Neuronal stem cell (in vitro differentiated cells): ENCODE measurements around the gene SLC26A6.

Source experiments
- DNase-seq: peaks from one replicate; pipeline ENCODE4 v3.0.0-alpha.2; 2013; ENCODE audit warnings: low spot score
- H2AFZ ChIP-seq: one replicate; pipeline ENCODE4 v1.6.1; 2013; ENCODE audit warnings: mild to moderate bottlenecking, low read length, inconsistent platforms
- H2AK5ac ChIP-seq: 2 replicates; pipeline ENCODE4 v1.6.1; 2013; ENCODE audit warnings: low read depth, mild to moderate bottlenecking, inconsistent platforms, low read length, moderate library complexity, mixed read lengths
- H2BK120ac ChIP-seq: 2 replicates; pipeline ENCODE4 v1.6.1; 2013; ENCODE audit warnings: low read depth, mild to moderate bottlenecking, inconsistent platforms, low read length, moderate library complexity, mixed read lengths
- H2BK12ac ChIP-seq: one replicate; pipeline ENCODE4 v1.6.1; 2013; ENCODE audit warnings: low read length, inconsistent platforms
- H2BK15ac ChIP-seq: 2 replicates; pipeline ENCODE4 v1.6.1; 2013; ENCODE audit warnings: mild to moderate bottlenecking, low read length, inconsistent platforms, mixed read lengths
- H2BK5ac ChIP-seq: one replicate; pipeline ENCODE4 v1.6.1; 2013; ENCODE audit warnings: inconsistent platforms, mild to moderate bottlenecking, low read length, moderate library complexity
- H3K14ac ChIP-seq: one replicate; pipeline ENCODE4 v1.6.1; 2013; ENCODE audit warnings: low read length, inconsistent platforms
- H3K18ac ChIP-seq: 2 replicates; pipeline ENCODE4 v1.6.1; 2013; ENCODE audit warnings: low read length, inconsistent platforms
- H3K23ac ChIP-seq: 2 replicates; pipeline ENCODE4 v1.6.1; 2013; ENCODE audit warnings: low read depth, mild to moderate bottlenecking, mixed read lengths, low read length, inconsistent platforms; ENCODE audit not compliant: poor library complexity
- H3K27ac ChIP-seq: replicated peaks from 3 replicates; pipeline ENCODE4 v1.5.1; 2013; ENCODE audit warnings: low read length, inconsistent platforms
- H3K27me3 ChIP-seq, 3 experiments: 2 replicates each; pipeline ENCODE4 v1.6.1; 2013; ENCODE audit warnings: low read length in 3 of 3, mild to moderate bottlenecking in 2 of 3, inconsistent platforms in 1 of 3, low read depth in 1 of 3, mixed read lengths in 1 of 3, moderate library complexity in 1 of 3; ENCODE audit not compliant: control insufficient read depth in 3 of 3, insufficient read depth in 3 of 3
- H3K36me3 ChIP-seq, 2 donors: replicated peaks in 1 of 2; 2 replicates each; pipeline ENCODE4 v1.6.1; 2013; ENCODE audit warnings: low read length in 2 of 2; ENCODE audit not compliant: control insufficient read depth in 2 of 2, insufficient read depth in 2 of 2
- H3K4ac ChIP-seq: 2 replicates; pipeline ENCODE4 v1.6.1; 2013; ENCODE audit warnings: inconsistent platforms, mild to moderate bottlenecking, low read length, moderate library complexity
- H3K4me1 ChIP-seq, 2 donors: 1 replicate in 1 of 2; 2 replicates in 1 of 2; pipeline ENCODE4 v1.6.1; 2013; ENCODE audit warnings: low read length in 2 of 2, low read depth in 1 of 2; ENCODE audit not compliant: control insufficient read depth in 2 of 2, insufficient read depth in 1 of 2
- H3K4me2 ChIP-seq: one replicate; pipeline ENCODE4 v1.6.1; 2013; ENCODE audit warnings: mild to moderate bottlenecking, low read length, inconsistent platforms; ENCODE audit not compliant: insufficient read depth, poor library complexity, severe bottlenecking
- H3K4me3 ChIP-seq, 2 donors: 2 replicates each; pipeline ENCODE4 v1.5.1; 2013; ENCODE audit warnings: low read length in 2 of 2, mild to moderate bottlenecking in 2 of 2, inconsistent platforms in 1 of 2, moderate library complexity in 1 of 2
- H3K79me1 ChIP-seq: one replicate; pipeline ENCODE4 v1.6.1; 2013; ENCODE audit warnings: low read depth, mild to moderate bottlenecking, inconsistent platforms, low read length, moderate library complexity
- H3K9ac ChIP-seq: one replicate; pipeline ENCODE4 v1.6.1; 2013; ENCODE audit warnings: mild to moderate bottlenecking, low read depth, low read length, inconsistent platforms; ENCODE audit not compliant: poor library complexity
- H3K9me3 ChIP-seq, 2 donors: replicated peaks in 1 of 2; 2 replicates each; pipeline versions ENCODE3 to v1.6.1; 2013; ENCODE audit warnings: low read length in 2 of 2, mild to moderate bottlenecking in 2 of 2, inconsistent platforms in 1 of 2, low read depth in 1 of 2, mixed read lengths in 1 of 2, moderate library complexity in 1 of 2; ENCODE audit not compliant: control insufficient read depth in 2 of 2, insufficient read depth in 1 of 2
- H4K8ac ChIP-seq: one replicate; pipeline ENCODE4 v1.6.1; 2013; ENCODE audit warnings: low read depth, mild to moderate bottlenecking, inconsistent platforms, low read length, moderate library complexity
- H4K91ac ChIP-seq: one replicate; pipeline ENCODE4 v1.6.1; 2013; ENCODE audit warnings: low read length, low read depth, mild to moderate bottlenecking, inconsistent platforms; ENCODE audit not compliant: poor library complexity
- WGBS, 2 donors: extraction: QIAGEN DNeasy Blood & Tissue Kit; methylation state at CpG; one replicate each; pipeline ENCODE4 v1.1.7; 2013; ENCODE audit warnings: missing lambda C conversion rate in 2 of 2, mixed read lengths in 1 of 2; ENCODE audit not compliant: insufficient read length in 2 of 2, insufficient replicate concordance in 1 of 2; ENCODE audit errors: extremely low coverage in 2 of 2; 5-methylcytosine and 5-hydroxymethylcytosine counted together

SLC26A6 gene

DNA sequence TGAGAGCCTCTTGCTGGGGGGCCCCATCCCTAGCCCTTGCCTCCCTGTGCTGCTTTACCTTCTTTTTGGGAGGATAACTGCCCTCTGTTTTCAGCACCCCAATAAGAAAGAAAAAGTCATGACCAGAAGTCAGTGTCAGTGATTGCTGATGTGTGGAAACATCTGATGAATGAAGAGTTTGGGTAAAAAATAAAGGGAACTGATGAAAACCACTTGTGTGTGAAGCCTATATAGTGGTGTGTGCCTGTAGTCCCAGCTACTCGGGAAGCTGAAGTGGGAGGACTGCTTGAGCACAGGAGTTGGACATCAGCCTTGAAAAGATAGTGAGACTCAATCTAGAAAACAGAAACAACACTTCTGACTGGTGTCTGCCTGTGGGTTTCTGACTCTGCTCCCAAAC is 37.3 kb upstream of the SLC26A6 start:
- Histone ChIP-seq H3K9me3 (peaks cover 0 to 2% of the 10 kb centered on the region in 2 donors), H3K4ac (no peak overlapping the region), H2BK15ac (no peak overlapping the region), H3K14ac (no peak overlapping the region), H3K23ac (no peak overlapping the region), H3K79me1 (no peaks in the 10 kb centered on the region), H2BK12ac (no peak overlapping the region), H3K27me3 (no peaks in the 10 kb centered on the region), H3K36me3 (peaks cover 33 to 60% of the 10 kb centered on the region in 2 donors), H3K4me3 (no peak overlapping the region), H2BK5ac (no peak overlapping the region), H3K27ac (no peak overlapping the region), H4K91ac (no peak overlapping the region), H3K4me1 (no peaks in the 10 kb centered on the region), H4K8ac (no peak overlapping the region), H2AK5ac (no peak overlapping the region), H3K18ac (no peak overlapping the region), H2BK120ac (no peak overlapping the region), H3K4me2 (no peak overlapping the region), H3K9ac (no peak overlapping the region), H2AFZ (no peak overlapping the region)
- DNase-seq: no peak
- no CpG with 5 or more reads among the region's 1 CpG for WGBS, 2 donors

- Histone ChIP-seq H3K27ac (peak overlapping the region; percentile 49), H3K18ac (no peak overlapping the region), H3K27me3 (no peaks in the 10 kb centered on the region), H3K23ac (no peak overlapping the region), H3K4me2 (no peak overlapping the region), H3K4ac (no peak overlapping the region), H3K4me3 (no peak overlapping the region), H4K8ac (no peak overlapping the region), H2BK5ac (peak overlapping the region; percentile 60), H3K79me1 (peaks cover 1% of the 10 kb centered on the region), H3K36me3 (peaks cover 18 to 42% of the 10 kb centered on the region in 2 donors), H2AFZ (no peak overlapping the region), H3K9me3 (peaks cover 6 to 13% of the 10 kb centered on the region in 2 donors), H2BK15ac (no peak overlapping the region), H3K9ac (peak overlapping the region; percentile 70), H2AK5ac (peak overlapping the region; percentile 66), H2BK120ac (no peak overlapping the region), H2BK12ac (no peak overlapping the region), H4K91ac (no peak overlapping the region), H3K4me1 (peaks cover 5% of the 10 kb centered on the region in 2 donors), H3K14ac (no peak overlapping the region)
- no CpG with 5 or more reads among the region's 4 CpGs for WGBS, 2 donors
- DNase-seq: no peak
Observed at GRCh38 chr3:48664929-48665328, 29.7 kb upstream of the SLC26A6 start.

- Histone ChIP-seq H3K9ac (no peak overlapping the region), H3K9me3 (peaks cover 6 to 17% of the 10 kb centered on the region in 2 donors), H4K8ac (no peak overlapping the region), H3K14ac (no peak overlapping the region), H3K18ac (no peak overlapping the region), H3K4me3 (peak overlapping the region in 1 of 2 donors; percentile 79), H3K4me2 (no peak overlapping the region), H3K4ac (no peak overlapping the region), H2AK5ac (peak overlapping the region; percentile 66), H2BK15ac (no peak overlapping the region), H3K4me1 (peaks cover 5% of the 10 kb centered on the region in 2 donors), H3K27me3 (no peaks in the 10 kb centered on the region), H3K23ac (no peak overlapping the region), H4K91ac (no peak overlapping the region), H2BK5ac (no peak overlapping the region), H3K27ac (peak overlapping the region; percentile 20), H3K79me1 (peaks cover 1% of the 10 kb centered on the region), H2AFZ (peak overlapping the region; percentile 93), H3K36me3 (peaks cover 24 to 42% of the 10 kb centered on the region in 2 donors), H2BK12ac (no peak overlapping the region), H2BK120ac (no peak overlapping the region)
- DNase-seq: no peak
- WGBS, 2 donors: no CpG with 5 or more reads among the region's 11 CpGs
Observed at GRCh38 chr3:48664313-48664644, 29.0 kb upstream of the SLC26A6 start.

DNA sequence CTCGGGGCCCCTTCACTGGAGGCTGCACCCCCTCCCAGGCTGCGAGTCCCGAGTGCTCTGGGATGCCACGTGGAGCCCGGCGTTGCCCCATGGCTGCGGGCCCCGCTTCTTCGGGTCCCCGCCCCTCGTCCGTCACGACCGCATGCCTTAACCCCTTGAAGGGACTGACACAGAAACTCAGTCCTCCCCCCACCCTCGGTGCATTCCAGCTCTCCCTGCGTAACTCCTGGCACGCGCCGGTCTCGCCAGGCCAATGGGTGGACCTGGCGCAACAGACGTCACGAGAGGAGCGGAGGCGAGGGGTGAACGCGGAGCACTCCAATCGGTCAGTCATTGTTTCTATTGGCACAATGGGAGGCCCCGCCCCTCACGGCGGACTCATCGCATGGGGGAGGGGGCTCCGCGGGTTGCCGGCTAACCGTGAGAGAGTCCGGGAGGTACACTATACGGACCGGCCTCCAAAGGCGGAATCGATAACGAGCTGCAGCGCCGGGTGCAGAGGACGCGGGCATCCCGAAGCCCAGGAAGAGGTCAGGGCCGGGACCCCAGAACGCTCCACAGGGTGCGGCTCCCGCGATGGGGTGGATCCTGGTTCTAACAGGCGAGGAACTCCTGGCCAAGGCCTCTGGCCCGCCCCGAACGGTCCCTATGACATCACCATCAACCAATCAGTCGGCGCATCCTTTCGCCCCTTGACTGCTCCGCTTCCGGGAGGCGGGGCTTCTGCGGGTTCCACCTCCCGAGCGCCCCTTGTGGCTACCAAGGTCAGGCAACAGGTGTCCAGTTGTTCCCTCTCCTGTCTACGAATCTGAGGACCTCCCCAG is 28.4 kb upstream of the SLC26A6 start:
- Histone ChIP-seq H3K23ac (peak overlapping the region; percentile 87), H2BK5ac (peak overlapping the region; percentile 7), H3K4me1 (peaks cover 5% of the 10 kb centered on the region in 2 donors), H3K18ac (peak overlapping the region; percentile 98), H2BK120ac (peak overlapping the region; percentile 38), H3K14ac (peak overlapping the region; percentile 39), H2BK12ac (no peak overlapping the region), H4K8ac (no peak overlapping the region), H3K27me3 (no peaks in the 10 kb centered on the region), H4K91ac (no peak overlapping the region), H2BK15ac (peak overlapping the region; percentile 83), H3K79me1 (peaks cover 1% of the 10 kb centered on the region), H2AK5ac (peak overlapping the region; percentile 63), H2AFZ (peak overlapping the region; percentile 93), H3K4me2 (peak overlapping the region; percentile 94), H3K9ac (peak overlapping the region; percentile 89), H3K27ac (peak overlapping the region; percentile 99), H3K36me3 (peaks cover 28 to 48% of the 10 kb centered on the region in 2 donors), H3K4me3 (peak overlapping the region; percentile 79 to 85), H3K4ac (no peak overlapping the region), H3K9me3 (peaks cover 6 to 22% of the 10 kb centered on the region in 2 donors)
- WGBS, 2 donors: no CpG with 5 or more reads among the region's 66 CpGs
- DNase-seq: peak; percentile 99
